Spleen (tissue), 11 donors: ENCODE results near the gene P2RY11. TPM values are rescaled to one million over a fixed set of nuclear protein-coding genes. Genes with fewer than 3 reads are reported as not detected.

Experiments used
- DNase-seq: peaks from one replicate; pipeline ENCODE4 v3.0.0-alpha.2; 2020
- H3K27ac ChIP-seq, 8 donors: fragments of 200-600 bp; sonication (generic) in 7 of 8; 1 replicate in 4 of 8; 2 replicates in 4 of 8; pipeline versions ENCODE4 v1.5.0 to v1.8.0; 2016 to 2021; ENCODE audit warnings: inconsistent platforms in 4 of 8, mild to moderate bottlenecking in 4 of 8, moderate library complexity in 1 of 8
- H3K27me3 ChIP-seq, 7 donors: fragments of 200-600 bp; sonication (generic) in 6 of 7; replicated peaks in 1 of 7; 1 replicate in 4 of 7; 2 replicates in 3 of 7; pipeline versions ENCODE4 v1.5.0 to v1.8.0; 2016 to 2021; ENCODE audit warnings: inconsistent platforms in 3 of 7, mild to moderate bottlenecking in 1 of 7
- H3K36me3 ChIP-seq, 6 donors: fragments of 200-600 bp; sonication (generic) in 5 of 6; 1 replicate in 4 of 6; 2 replicates in 2 of 6; pipeline versions ENCODE4 v1.5.0 to v1.8.0; 2016 to 2021; ENCODE audit warnings: inconsistent platforms in 2 of 6
- H3K4me1 ChIP-seq, 6 donors: fragments of 200-600 bp; sonication (generic) in 5 of 6; 1 replicate in 3 of 6; 2 replicates in 3 of 6; pipeline versions ENCODE4 v1.5.0 to v1.8.0; 2016 to 2021; ENCODE audit warnings: inconsistent platforms in 3 of 6
- H3K4me3 ChIP-seq, 8 donors: fragments of 200-600 bp; sonication (generic) in 7 of 8; 1 replicate in 4 of 8; 2 replicates in 4 of 8; pipeline versions ENCODE4 v1.5.0 to v1.8.0; 2016 to 2021; ENCODE audit warnings: inconsistent platforms in 4 of 8, mild to moderate bottlenecking in 4 of 8, moderate library complexity in 2 of 8
- H3K9me3 ChIP-seq, 8 donors: fragments of 200-600 bp; sonication (generic) in 7 of 8; 1 replicate in 4 of 8; 2 replicates in 4 of 8; pipeline versions ENCODE4 v1.5.0 to v1.8.0; 2016 to 2021; ENCODE audit warnings: inconsistent platforms in 4 of 8
- CTCF ChIP-seq, 11 experiments: fragments of 200-600 bp in 7 of 11; fragments of 450-650 bp in 4 of 11; sonication (generic) in 4 of 11; IDR thresholded peaks in 8 of 11; conservative IDR thresholded peaks in 3 of 11; 1 replicate in 7 of 11; 2 replicates in 4 of 11; pipeline versions ENCODE4 v1.4.0 to v1.8.0; 2016 to 2021; ENCODE audit warnings: antibody characterized with exemption in 11 of 11, inconsistent platforms in 4 of 11, mild to moderate bottlenecking in 1 of 11
- POLR2A ChIP-seq, 3 donors: fragments of 450-650 bp; IDR thresholded peaks; one replicate each; pipeline ENCODE4 v1.5.1; 2017; ENCODE audit warnings: antibody characterized with exemption in 3 of 3, mild to moderate bottlenecking in 1 of 3
- POLR2AphosphoS5 ChIP-seq, 3 donors: sonication (generic); formaldehyde crosslinking; IDR thresholded peaks; one replicate each; pipeline ENCODE4 v1.5.1; 2017; ENCODE audit warnings: antibody characterized with exemption in 3 of 3
- whole genome bisulfite sequencing, 5 donors: extraction: QIAGEN DNeasy Blood & Tissue Kit in 3 of 5; methylation state at CpG; one replicate each; pipeline versions ENCODE4 v1.1.5 to v1.1.7; 2013 to 2018; 5-methylcytosine and 5-hydroxymethylcytosine counted together
- intact Hi-C: fragments of 100-400 bp; cut with DNase I; formaldehyde crosslinking; loops from one replicate; pipeline ENCODE4 v1.15.0; 2023; ENCODE audit warnings: low total_unique reads
- polyA plus RNA-seq, 3 donors: library from polyadenylated mRNA; stranded (reverse); fragments of 200-250 nt; gene quantifications; one replicate each; pipeline ENCODE4 v1.2.1, GENCODE V29; 2013
- total RNA-seq, 7 donors: library from RNA; depleted of rRNA in 3 of 7; stranded (reverse); fragments of >200 nt in 3 of 7; fragmentation: NEBNext Ultra II Directional in 4 of 7; extraction: Animal tissue kit (Norgen Biotek cat#: 25700) in 4 of 7; gene quantifications; one replicate each; pipeline versions ENCODE4 v1.1.0 to v1.2.1, GENCODE V29; 2016 to 2021
- donor health status: healthy with polysubstance abuse.
- donor health status: DM: no; HTN: no; CAD: no; lungs with moderate emphysema.
- donor health status: DM: no; HTN: no; CAD: no.
- donor health status: Bipolar disorder and iron deficiency.
- donor health status: healthy.
- donor health status: DM: no; HTN: no; CAD: no.
- donor health status: DM: yes; HTN: yes; CAD: no.

The P2RY11 gene
- total and polyA plus RNA-seq, 10 donors, result 7.9 to 24.2 (median 16.9) TPM

- DNase-seq, result no peak
- 89 to 94% (median 92%) methylated on average over 3 to 6 of the region's 6 CpGs for WGBS, 5 donors
- no peaks in the 10 kb centered on the region for H3K9me3 ChIP-seq
- peaks cover 0 to 56% (median 46%) of the 10 kb centered on the region in 6 donors for H3K36me3 ChIP-seq
- TF ChIP-seq POLR2A (IDR thresholded peaks at IDR 0.05) (no peak), POLR2AphosphoS5 (IDR thresholded peaks at IDR 0.05) (no peak)
- intact Hi-C loops, result no loop called here
- H3K27ac ChIP-seq, result no peak overlapping the region
- H3K4me1 ChIP-seq, result peaks cover 0 to 42% (median 22%) of the 10 kb centered on the region in 6 donors
- no peak overlapping the region for H3K4me3 ChIP-seq
- no peaks in the 10 kb centered on the region for H3K27me3 ChIP-seq
These were observed 22.4 kb upstream of the P2RY11 start for GRCh38 chr19:10088949-10089554.

- 89 to 95% (median 91%) methylated on average over 15 of the region's 15 CpGs for WGBS, 5 donors
- intact Hi-C loops, result no loop called here
- H3K4me1 ChIP-seq, result peaks cover 0 to 42% (median 22%) of the 10 kb centered on the region in 6 donors
- H3K9me3 ChIP-seq, result no peaks in the 10 kb centered on the region
- H3K27me3 ChIP-seq, result no peaks in the 10 kb centered on the region
- DNase-seq, result no peak
- no peak overlapping the region for H3K4me3 ChIP-seq
- TF ChIP-seq CTCF (IDR thresholded peaks at IDR 0.05 in 8 of 11, conservative IDR thresholded peaks at IDR 0.05 in 3 of 11) (no peak), POLR2A (IDR thresholded peaks at IDR 0.05) (no peak), POLR2AphosphoS5 (IDR thresholded peaks at IDR 0.05) (peak in 1 of 3 donors; percentile 59)
- peaks cover 0 to 56% (median 46%) of the 10 kb centered on the region in 6 donors for H3K36me3 ChIP-seq
- no peak overlapping the region for H3K27ac ChIP-seq
These were observed 21.6 kb upstream of the P2RY11 start for GRCh38 chr19:10089801-10090375.

- Histone ChIP-seq H3K27me3 (no peaks in the 10 kb centered on the region), H3K36me3 (peaks cover 0 to 56% (median 46%) of the 10 kb centered on the region in 6 donors), H3K27ac (peak overlapping the region in 5 of 8 donors; percentile 5 to 73 (median 33)), H3K9me3 (peaks cover 0 to 3% (median 0%) of the 10 kb centered on the region in 8 donors), H3K4me1 (peaks cover under 1 to 41% (median 25%) of the 10 kb centered on the region in 6 donors), H3K4me3 (no peak overlapping the region)
- TF ChIP-seq POLR2AphosphoS5 (IDR thresholded peaks at IDR 0.05) (peak in 1 of 3 donors; percentile 30), CTCF (IDR thresholded peaks at IDR 0.05 in 8 of 11, conservative IDR thresholded peaks at IDR 0.05 in 3 of 11) (no peak)
- intact Hi-C loops, result no loop called here
- DNase-seq, result peak; percentile 79
- WGBS, 5 donors, result 94 to 99% (median 98%) methylated on average over 10 to 17 of the region's 17 CpGs
These were observed 20.2 kb upstream of the P2RY11 start for GRCh38 chr19:10091370-10091687.

GRCh38 chr19:10091895-10092641 lies 19.4 kb upstream of the P2RY11 start:
- 78 to 86% (median 79%) methylated on average over 13 of the region's 13 CpGs for WGBS, 5 donors
- intact Hi-C loops, result no loop called here
- H3K36me3 ChIP-seq, result peaks cover 0 to 56% (median 46%) of the 10 kb centered on the region in 6 donors
- H3K4me1 ChIP-seq, result peaks cover 3 to 43% (median 28%) of the 10 kb centered on the region in 6 donors
- no peaks in the 10 kb centered on the region for H3K27me3 ChIP-seq
- peak in 1 of 3 donors; percentile 41 for TF ChIP-seq POLR2AphosphoS5 (IDR thresholded peaks at IDR 0.05)
- no peak for TF ChIP-seq CTCF (IDR thresholded peaks at IDR 0.05 in 8 of 11, conservative IDR thresholded peaks at IDR 0.05 in 3 of 11)
- peaks cover 0 to 3% (median 0%) of the 10 kb centered on the region in 8 donors for H3K9me3 ChIP-seq
- H3K27ac ChIP-seq, result peak overlapping the region in 5 of 8 donors; percentile 23 to 73 (median 33)
- peak; percentile 85 for DNase-seq
- H3K4me3 ChIP-seq, result no peak overlapping the region
